K562 (cell line): ENCODE data around the gene PPT2. TPM values are rescaled to one million over a fixed set of nuclear protein-coding genes. Genes with fewer than 3 reads are reported as not detected.

Source experiments
- BRD4 ChIP-seq: fragments of 200-600 bp; sonication (generic); IDR thresholded peaks from 2 replicates; pipeline ENCODE4 v1.6.1; 2017; ENCODE audit warnings: inconsistent platforms
- CREBBP ChIP-seq: IDR thresholded peaks from one replicate; pipeline ENCODE4 v1.6.1; 2012; ENCODE audit warnings: low read depth, mild to moderate bottlenecking, control low read depth, inconsistent platforms, low read length
- ERF ChIP-seq: fragments of 450-650 bp; formaldehyde crosslinking; IDR thresholded peaks from 2 replicates; pipeline ENCODE4 v1.4.0; 2020; ENCODE audit warnings: mild to moderate bottlenecking, mixed read lengths
- ETS1 ChIP-seq: conservative IDR thresholded peaks from 2 replicates; pipeline ENCODE4 v1.6.1; 2011; ENCODE audit warnings: low read depth, mild to moderate bottlenecking, low read length; ENCODE audit not compliant: control insufficient read depth
- MAFK ChIP-seq: IDR thresholded peaks from 2 replicates; pipeline ENCODE4 v1.6.1; 2011; ENCODE audit warnings: low read length, improper control_type of control experiment
- MXD1 ChIP-seq: fragments of 250-450 bp; sonication (Bioruptor Pico); IDR thresholded peaks from 2 replicates; pipeline ENCODE4 v1.8.0; 2021; ENCODE audit warnings: borderline replicate concordance, mild to moderate bottlenecking, moderate library complexity; ENCODE audit not compliant: poor library complexity, severe bottlenecking
- NCOA2 ChIP-seq, 2 experiments: fragments of 450-650 bp; IDR thresholded peaks; 2 replicates each; pipeline ENCODE4 v1.6.1; 2018; ENCODE audit warnings: mild to moderate bottlenecking in 2 of 2, moderate library complexity in 1 of 2; ENCODE audit not compliant: partially characterized antibody in 2 of 2
- NCOA6 ChIP-seq: fragments of 450-650 bp; IDR thresholded peaks from 2 replicates; pipeline ENCODE4 v1.6.1; 2017; ENCODE audit warnings: mild to moderate bottlenecking
- OTX1 ChIP-seq: fragments of 450-650 bp; formaldehyde crosslinking; IDR thresholded peaks from 2 replicates; pipeline ENCODE4 v1.4.0; 2022; ENCODE audit warnings: mild to moderate bottlenecking
- RBM25 ChIP-seq: fragments of 200-400 bp; formaldehyde crosslinking; IDR thresholded peaks from 2 replicates; pipeline ENCODE4 v1.6.1; 2018; ENCODE audit warnings: low read length, low read depth, moderate library complexity; ENCODE audit not compliant: severe bottlenecking
- SLC30A9 ChIP-seq: fragments of 250-450 bp; sonication (Bioruptor Pico); IDR thresholded peaks from 2 replicates; pipeline ENCODE4 v1.8.0; 2022; ENCODE audit warnings: mild to moderate bottlenecking, moderate library complexity
- ZNF124 ChIP-seq: sonication (generic); formaldehyde crosslinking; IDR thresholded peaks from 2 replicates; pipeline ENCODE4 v1.8.1; 2022; ENCODE audit warnings: missing genetic modification reagents
- polyA plus RNA-seq, 8 experiments: library from polyadenylated mRNA; depleted of rRNA in 4 of 8; stranded (reverse) in 5 of 8; unstranded in 3 of 8; fragments of >200 nt; fragmentation: Nextera tagmentation in 2 of 8; fragmentation: Illumina TruSeq in 1 of 8; extraction: Ambion mirVana in 2 of 8; extraction: Trizol in 1 of 8; gene quantifications; 2 replicates each; pipeline versions ENCODE4 v1.2.1 to v1.2.3, GENCODE V29; 2011 to 2014; ENCODE audit warnings: inconsistent platforms in 1 of 8, missing spikeins in 1 of 8
- total RNA-seq, 7 experiments: library from RNA; depleted of rRNA in 6 of 7; stranded (reverse); fragments of >200 nt in 6 of 7; fragmentation: Illumina TruSeq in 2 of 7; extraction: Trizol in 2 of 7; gene quantifications; 2 replicates each; pipeline versions ENCODE4 v1.2.1 to v1.2.3, GENCODE V29; 2011 to 2021; ENCODE audit warnings: low replicate concordance in 1 of 7
- TF ChIP-seq, protein P1 (sequence below): sonication (generic); formaldehyde crosslinking; IDR thresholded peaks from 2 replicates; pipeline ENCODE4 v1.8.0; 2022; ENCODE audit warnings: mild to moderate bottlenecking, missing genetic modification reagents, borderline replicate concordance
- TF ChIP-seq, protein P2 (sequence below): fragments of 250-450 bp; sonication (Bioruptor Pico); IDR thresholded peaks from 2 replicates; pipeline ENCODE4 v1.6.1; 2021; ENCODE audit warnings: mild to moderate bottlenecking
- TF ChIP-seq, protein P3 (sequence below): fragments of 450-650 bp; formaldehyde crosslinking; IDR thresholded peaks from 2 replicates; pipeline ENCODE4 v1.4.0; 2022; ENCODE audit warnings: missing genetic modification characterization
- TF ChIP-seq, protein P4 (sequence below): fragments of 200-800 bp; sonication (Bioruptor generic); IDR thresholded peaks from 2 replicates; pipeline ENCODE4 v1.6.1; 2017; ENCODE audit warnings: missing genetic modification characterization, missing compliant biosample characterization
- TF ChIP-seq, protein P5 (sequence below): fragments of 450-650 bp; formaldehyde crosslinking; IDR thresholded peaks from 2 replicates; pipeline ENCODE4 v1.4.0; 2020; ENCODE audit warnings: mild to moderate bottlenecking

The PPT2 gene
- total and polyA plus RNA-seq, 9 of the 15 experiments (the other 6 are each of a cell fraction or from before 2014, with no cell fraction given), result 27.4 to 98.8 (median 69.9) TPM

GRCh38 chr6:32153564-32154513 is at the start of gene PPT2 (continued):
- TF ChIP-seq, protein P1, sequence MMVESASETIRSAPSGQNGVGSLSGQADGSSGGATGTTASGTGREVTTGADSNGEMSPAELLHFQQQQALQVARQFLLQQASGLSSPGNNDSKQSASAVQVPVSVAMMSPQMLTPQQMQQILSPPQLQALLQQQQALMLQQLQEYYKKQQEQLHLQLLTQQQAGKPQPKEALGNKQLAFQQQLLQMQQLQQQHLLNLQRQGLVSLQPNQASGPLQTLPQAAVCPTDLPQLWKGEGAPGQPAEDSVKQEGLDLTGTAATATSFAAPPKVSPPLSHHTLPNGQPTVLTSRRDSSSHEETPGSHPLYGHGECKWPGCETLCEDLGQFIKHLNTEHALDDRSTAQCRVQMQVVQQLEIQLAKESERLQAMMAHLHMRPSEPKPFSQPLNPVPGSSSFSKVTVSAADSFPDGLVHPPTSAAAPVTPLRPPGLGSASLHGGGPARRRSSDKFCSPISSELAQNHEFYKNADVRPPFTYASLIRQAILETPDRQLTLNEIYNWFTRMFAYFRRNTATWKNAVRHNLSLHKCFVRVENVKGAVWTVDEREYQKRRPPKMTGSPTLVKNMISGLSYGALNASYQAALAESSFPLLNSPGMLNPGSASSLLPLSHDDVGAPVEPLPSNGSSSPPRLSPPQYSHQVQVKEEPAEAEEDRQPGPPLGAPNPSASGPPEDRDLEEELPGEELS (CRISPR knock-in tag), result peak; percentile 24; the same call in 1 of the 2 replicates
- TF ChIP-seq, protein P2, sequence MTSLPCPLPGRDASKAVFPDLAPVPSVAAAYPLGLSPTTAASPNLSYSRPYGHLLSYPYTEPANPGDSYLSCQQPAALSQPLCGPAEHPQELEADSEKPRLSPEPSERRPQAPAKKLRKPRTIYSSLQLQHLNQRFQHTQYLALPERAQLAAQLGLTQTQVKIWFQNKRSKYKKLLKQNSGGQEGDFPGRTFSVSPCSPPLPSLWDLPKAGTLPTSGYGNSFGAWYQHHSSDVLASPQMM (CRISPR knock-in tag), result no peak
- no peak for TF ChIP-seq RBM25
- TF ChIP-seq, protein P3, sequence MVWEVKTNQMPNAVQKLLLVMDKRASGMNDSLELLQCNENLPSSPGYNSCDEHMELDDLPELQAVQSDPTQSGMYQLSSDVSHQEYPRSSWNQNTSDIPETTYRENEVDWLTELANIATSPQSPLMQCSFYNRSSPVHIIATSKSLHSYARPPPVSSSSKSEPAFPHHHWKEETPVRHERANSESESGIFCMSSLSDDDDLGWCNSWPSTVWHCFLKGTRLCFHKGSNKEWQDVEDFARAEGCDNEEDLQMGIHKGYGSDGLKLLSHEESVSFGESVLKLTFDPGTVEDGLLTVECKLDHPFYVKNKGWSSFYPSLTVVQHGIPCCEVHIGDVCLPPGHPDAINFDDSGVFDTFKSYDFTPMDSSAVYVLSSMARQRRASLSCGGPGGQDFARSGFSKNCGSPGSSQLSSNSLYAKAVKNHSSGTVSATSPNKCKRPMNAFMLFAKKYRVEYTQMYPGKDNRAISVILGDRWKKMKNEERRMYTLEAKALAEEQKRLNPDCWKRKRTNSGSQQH (CRISPR knock-in tag), result peak; percentile 20; the same call in 1 of the 2 replicates
- TF ChIP-seq ETS1, result peak; percentile 86
- TF ChIP-seq, protein P4, sequence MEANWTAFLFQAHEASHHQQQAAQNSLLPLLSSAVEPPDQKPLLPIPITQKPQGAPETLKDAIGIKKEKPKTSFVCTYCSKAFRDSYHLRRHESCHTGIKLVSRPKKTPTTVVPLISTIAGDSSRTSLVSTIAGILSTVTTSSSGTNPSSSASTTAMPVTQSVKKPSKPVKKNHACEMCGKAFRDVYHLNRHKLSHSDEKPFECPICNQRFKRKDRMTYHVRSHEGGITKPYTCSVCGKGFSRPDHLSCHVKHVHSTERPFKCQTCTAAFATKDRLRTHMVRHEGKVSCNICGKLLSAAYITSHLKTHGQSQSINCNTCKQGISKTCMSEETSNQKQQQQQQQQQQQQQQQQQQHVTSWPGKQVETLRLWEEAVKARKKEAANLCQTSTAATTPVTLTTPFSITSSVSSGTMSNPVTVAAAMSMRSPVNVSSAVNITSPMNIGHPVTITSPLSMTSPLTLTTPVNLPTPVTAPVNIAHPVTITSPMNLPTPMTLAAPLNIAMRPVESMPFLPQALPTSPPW (CRISPR knock-in tag), result peak; percentile 84
- TF ChIP-seq, protein P5, sequence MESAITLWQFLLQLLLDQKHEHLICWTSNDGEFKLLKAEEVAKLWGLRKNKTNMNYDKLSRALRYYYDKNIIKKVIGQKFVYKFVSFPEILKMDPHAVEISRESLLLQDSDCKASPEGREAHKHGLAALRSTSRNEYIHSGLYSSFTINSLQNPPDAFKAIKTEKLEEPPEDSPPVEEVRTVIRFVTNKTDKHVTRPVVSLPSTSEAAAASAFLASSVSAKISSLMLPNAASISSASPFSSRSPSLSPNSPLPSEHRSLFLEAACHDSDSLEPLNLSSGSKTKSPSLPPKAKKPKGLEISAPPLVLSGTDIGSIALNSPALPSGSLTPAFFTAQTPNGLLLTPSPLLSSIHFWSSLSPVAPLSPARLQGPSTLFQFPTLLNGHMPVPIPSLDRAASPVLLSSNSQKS (CRISPR knock-in tag), result no peak
- no peak for TF ChIP-seq ERF (CRISPR knock-in tag)
- TF ChIP-seq NCOA6, result no peak
- TF ChIP-seq BRD4, result peak; percentile 63; the same call in 1 of the 2 replicates
- TF ChIP-seq OTX1 (CRISPR knock-in tag), result peak; percentile 15; the same call in 1 of the 2 replicates
- no peak for TF ChIP-seq MXD1
- no peak for TF ChIP-seq CREBBP
- no peak for TF ChIP-seq MAFK
- TF ChIP-seq SLC30A9, result no peak
- no peak for TF ChIP-seq ZNF124 (CRISPR knock-in tag)
- TF ChIP-seq NCOA2 (IDR thresholded peaks at IDR 0.05; ENCODE audit: partially characterized antibody in 2 of 2), result no peak
